GM21526 (cell line): Measurements from ENCODE around the gene GRM7.
"Not testable (repeated sequence)": the region's sequence is repeated elsewhere in the genome, so short reads cannot be mapped to it uniquely, and the experiment has no call there.

Experiments
- ATAC-seq: cut with Tn5 transposase; IDR thresholded peaks from one replicate; pipeline ENCODE4 v1.9.1; 2021; ENCODE audit warnings: moderate library complexity; ENCODE audit not compliant: unreplicated experiment, low FRiP score

The GRM7 gene

DNA sequence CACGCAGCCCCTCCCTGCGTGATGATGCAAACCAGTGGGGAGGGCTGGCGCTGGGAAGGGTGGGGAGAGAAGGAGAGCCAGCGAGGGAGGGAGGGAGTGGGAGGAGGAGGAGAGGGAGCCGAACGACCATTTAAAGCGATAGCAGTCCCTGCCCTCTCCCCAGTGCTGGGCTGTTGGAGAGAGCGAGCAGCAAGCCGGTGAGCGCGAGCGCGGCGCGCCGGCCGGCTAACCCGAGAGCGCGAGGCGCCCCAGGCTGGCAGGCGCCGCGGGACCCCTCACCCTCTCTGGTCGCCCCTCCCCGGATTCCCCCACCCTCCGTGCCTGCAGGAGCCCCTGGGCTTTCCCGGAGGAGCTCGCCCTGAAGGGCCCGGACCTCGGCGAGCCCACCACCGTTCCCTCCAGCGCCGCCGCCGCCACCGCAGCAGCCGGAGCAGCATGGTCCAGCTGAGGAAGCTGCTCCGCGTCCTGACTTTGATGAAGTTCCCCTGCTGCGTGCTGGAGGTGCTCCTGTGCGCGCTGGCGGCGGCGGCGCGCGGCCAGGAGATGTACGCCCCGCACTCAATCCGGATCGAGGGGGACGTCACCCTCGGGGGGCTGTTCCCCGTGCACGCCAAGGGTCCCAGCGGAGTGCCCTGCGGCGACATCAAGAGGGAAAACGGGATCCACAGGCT, at the start of gene GRM7:
Gene GRM7, plus strand, starts transcription at position 162 of the 671 bp plus-strand sequence.
- ATAC-seq = no peak

- ATAC-seq = no peak
Observed at GRCh38 chr3:6821411-6821810, 39.5 kb upstream of the GRM7 start.

GRCh38 chr3:6825524-6825923, 35.4 kb upstream of the GRM7 start:
- no peak for ATAC-seq

GRCh38 chr3:6827453-6827852, 33.5 kb upstream of the GRM7 start:
- ATAC-seq = no peak

DNA sequence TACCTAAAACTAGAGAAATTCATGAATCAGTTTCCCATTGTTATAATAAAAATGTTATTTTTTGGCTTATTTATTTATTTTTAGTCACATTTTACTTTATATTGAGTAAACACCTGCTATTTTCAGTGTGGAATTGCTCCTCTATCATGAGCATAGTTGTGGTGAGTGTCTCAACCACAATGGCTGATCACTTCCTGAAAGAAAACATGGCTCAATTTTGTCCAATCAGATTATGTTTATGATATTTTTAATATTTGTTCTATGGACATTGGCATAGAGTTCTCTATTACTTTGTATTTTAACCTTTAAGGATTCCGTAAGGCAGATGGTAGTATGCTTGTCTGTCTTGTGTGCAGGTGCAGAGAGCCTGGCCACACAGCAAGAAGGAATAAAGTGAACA, 16.2 kb upstream of the GRM7 start:
- ATAC-seq = no peak

DNA sequence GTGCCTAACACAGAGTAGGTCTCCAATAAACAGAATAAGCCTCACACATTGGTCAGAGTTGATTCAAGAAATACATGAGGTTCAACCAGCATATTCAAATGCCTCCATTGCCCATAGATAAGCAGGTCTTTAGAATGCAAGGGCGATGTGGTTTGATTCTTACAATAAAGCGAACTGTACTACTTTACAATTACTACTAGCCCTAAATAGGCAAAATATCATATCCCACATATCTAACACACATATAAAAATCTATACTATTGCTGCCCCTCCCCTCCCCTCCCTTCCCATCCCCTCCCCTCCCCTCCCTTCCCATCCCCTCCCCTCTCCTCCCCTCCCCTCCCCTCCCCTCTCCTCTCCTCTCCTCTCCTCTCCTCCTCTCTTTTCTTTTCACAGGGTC, 6.7 kb upstream of the GRM7 start:
- ATAC-seq = no peak

- ATAC-seq = no peak
Observed at GRCh38 chr3:6857510-6857909, 3.4 kb upstream of the GRM7 start.

DNA sequence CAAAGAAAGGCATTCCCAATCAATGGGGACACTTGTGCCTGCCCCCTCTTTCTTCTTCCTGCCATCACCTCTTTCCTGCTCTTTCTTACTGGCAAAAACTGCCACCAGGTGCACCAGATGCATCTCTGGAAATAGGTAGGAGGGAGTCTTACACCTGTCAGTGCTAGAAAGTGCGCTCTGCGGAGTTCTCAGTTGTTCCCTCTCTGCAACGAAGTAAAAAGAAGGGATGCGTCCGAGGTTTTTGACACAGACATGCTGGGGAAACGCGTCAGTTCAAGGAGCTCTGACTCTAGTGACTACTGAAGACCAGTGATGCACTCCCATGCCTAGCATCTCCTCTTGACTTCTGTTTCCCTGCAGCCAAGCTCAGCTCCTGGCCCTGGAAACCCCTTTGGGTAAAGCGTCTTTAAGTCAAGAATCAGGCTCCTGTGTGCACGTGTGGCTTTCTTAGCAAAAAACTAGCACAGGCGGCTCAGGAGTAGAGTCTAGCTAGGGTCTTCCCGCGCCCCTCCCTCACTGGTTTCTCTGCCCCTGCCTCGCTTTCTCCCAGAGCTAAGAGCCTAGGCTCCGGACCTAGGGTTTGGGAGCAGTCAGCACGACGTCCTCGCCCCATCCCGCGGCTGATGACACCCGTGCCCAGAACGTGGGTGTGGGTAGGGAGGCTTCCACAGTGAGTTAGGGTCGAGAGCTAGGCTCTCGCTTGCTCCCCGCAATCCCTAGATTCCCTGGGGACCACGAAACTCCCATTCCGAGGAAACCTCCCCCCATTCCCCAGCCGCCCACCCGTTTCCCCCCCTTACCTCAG, 564 bp upstream of the GRM7 start:
- ATAC-seq = no peak

DNA sequence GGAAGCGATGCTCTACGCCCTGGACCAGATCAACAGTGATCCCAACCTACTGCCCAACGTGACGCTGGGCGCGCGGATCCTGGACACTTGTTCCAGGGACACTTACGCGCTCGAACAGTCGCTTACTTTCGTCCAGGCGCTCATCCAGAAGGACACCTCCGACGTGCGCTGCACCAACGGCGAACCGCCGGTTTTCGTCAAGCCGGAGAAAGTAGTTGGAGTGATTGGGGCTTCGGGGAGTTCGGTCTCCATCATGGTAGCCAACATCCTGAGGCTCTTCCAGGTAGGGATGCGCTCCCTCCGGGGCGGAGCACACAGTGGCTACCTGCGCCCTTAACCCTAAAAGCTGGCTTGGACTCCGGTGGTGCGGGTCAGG, 698 bp downstream of the GRM7 start:
- no peak for ATAC-seq

DNA sequence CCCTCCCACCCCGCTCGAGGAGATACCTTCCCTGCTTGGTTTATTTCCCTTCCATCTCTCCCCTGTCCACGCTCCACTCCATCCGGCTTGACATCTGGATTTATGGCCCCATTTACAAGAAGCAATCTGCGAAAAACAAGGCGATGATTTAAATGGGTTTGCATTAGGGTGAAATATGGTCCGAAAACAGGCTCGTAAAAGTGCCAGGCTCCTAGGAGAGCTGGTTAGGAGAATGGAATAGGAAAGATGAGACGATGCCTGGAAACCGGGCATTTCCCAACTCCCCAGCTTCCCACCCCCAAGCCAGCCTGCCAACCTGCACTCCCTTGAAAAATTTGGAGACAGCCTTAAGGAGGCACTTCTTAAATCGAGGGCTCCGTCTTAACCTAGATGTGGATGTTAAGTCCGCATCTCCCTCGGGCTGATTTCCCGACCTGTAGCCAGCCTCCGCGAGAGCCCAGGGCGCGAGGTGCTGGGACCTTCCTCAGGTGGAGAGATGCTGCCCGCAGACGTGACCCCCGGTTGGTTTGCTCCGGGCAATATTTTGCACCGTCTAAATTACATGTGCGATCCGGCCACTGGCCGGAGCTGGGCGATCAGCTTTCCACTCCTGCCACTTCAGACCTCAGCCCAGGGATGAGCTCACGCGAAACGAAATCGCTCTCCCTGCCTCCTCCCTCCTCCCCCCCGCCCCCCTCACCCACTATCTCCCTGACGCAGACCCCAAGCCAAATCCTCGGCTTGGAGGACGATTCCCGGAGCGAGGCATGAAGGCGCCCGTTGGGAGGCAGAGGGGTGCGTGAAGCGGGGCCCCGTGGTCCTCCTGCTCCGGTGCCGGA, 1.3 kb downstream of the GRM7 start:
- no peak for ATAC-seq

- no peak for ATAC-seq
Observed at GRCh38 chr3:6862880-6863195, 1.9 kb downstream of the GRM7 start.

- ATAC-seq = no peak
Observed at GRCh38 chr3:6867269-6867668, 6.4 kb downstream of the GRM7 start.

DNA sequence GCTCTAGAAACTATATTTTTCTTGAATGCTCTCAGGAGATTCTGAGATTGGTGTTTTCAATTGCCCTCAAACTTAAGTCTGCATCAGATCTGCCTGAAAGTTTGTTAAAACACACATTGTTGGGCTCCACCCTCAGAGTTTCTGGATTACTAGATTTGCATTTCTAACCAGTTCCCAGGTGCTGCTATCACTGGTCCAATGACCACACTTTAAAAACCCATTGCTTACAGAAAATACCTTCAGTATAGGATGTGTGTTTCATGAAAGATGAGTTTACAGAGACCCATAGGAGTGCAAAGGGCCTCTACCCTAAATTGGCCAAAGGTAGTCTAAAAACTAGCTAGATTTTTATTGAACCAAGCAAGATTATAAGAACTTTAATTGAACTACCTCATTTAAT, 17.8 kb downstream of the GRM7 start:
- ATAC-seq = no peak

DNA sequence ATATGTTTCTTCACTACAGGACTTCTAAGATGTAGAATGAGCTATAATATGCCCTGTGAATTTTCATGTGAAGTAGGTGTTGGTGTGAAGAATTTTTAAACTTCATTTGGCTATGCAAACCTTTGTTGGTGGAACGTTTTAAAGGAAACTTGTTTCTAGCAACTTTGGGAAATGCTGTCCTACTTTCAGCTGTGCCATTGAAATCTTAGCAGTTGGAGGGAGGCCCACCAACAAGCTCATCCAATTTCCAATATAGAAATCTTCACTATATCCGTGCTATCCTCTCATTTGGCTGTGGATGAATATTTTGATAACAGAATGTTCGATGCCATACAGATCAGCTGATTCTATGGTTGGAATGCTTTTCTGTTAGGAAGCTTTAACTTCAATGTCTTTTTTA, 51.3 kb downstream of the GRM7 start:
- no peak for ATAC-seq

DNA sequence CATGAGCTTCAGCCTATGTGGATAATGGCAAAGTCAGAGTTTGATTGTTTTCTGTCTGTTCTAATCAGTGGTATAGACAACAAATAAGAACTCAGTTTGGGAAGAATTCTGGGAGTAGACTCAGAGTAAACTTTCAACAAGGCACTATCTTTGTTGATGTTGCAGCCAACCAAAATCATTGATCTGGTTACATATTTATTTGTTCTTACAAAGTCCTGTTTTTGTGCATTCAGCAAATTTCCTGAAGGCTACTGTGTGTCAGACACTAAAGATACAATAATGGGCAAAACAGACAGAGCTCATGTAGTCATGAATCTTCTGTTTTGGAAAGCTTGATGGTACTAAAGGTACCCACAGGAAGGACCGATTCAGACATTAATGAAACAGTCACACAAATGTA, 55.0 kb downstream of the GRM7 start:
- no peak for ATAC-seq

DNA sequence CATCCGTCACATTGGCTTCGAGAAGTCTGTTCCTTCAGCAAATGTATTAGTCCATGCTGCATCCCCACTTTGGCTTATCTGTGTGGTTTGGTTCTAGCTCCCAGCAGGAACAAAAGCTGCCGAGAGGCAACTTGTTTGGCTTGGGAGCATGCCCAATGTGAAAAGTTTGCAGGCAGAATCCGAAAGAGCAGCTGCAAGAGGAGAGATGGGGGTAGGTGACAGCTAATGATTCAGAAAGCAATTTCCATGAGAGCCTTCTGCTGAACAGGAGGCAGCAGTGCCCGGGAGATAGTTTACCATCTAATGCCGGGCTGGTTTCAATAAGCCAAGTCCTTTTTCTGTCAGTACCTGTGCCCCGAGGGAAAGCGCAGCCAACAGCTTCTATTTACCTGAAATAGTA, 60.2 kb downstream of the GRM7 start:
- no peak for ATAC-seq

GRCh38 chr3:6921876-6922275, 61.0 kb downstream of the GRM7 start:
- no peak for ATAC-seq

GRCh38 chr3:6928064-6928463, 67.1 kb downstream of the GRM7 start:
- ATAC-seq = no peak

DNA sequence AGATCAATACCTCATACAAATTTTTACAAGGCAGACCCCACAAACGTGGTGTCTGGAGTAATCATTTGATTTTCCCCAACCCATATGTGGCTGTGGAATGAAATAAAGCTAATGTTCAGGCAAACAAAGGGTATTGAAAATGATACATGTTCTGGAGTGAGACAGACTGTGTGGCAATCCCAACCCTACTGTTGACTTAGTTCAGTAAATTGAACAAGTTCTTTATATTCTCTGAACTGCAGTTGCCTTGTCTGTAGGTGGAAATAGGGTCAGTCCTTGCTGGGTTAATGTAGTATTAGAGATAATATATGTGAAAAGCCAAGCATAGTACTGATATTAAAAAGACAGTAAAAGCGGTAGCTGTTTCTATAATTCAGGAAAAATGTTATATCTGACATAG, 69.0 kb downstream of the GRM7 start:
- ATAC-seq = no peak

- ATAC-seq = not testable (repeated sequence)
Observed at GRCh38 chr3:6935418-6935817, 74.5 kb downstream of the GRM7 start.

GRCh38 chr3:6935970-6936369, 75.1 kb downstream of the GRM7 start:
- no peak for ATAC-seq

GRCh38 chr3:6962801-6963200, 101.9 kb downstream of the GRM7 start:
- ATAC-seq = no peak
